ENCODE results near the gene PPP2R3B.
"Not testable (repeated sequence)": the region's sequence is repeated elsewhere in the genome, so short reads cannot be mapped to it uniquely, and the experiment has no call there.

The PPP2R3B gene, protein sequence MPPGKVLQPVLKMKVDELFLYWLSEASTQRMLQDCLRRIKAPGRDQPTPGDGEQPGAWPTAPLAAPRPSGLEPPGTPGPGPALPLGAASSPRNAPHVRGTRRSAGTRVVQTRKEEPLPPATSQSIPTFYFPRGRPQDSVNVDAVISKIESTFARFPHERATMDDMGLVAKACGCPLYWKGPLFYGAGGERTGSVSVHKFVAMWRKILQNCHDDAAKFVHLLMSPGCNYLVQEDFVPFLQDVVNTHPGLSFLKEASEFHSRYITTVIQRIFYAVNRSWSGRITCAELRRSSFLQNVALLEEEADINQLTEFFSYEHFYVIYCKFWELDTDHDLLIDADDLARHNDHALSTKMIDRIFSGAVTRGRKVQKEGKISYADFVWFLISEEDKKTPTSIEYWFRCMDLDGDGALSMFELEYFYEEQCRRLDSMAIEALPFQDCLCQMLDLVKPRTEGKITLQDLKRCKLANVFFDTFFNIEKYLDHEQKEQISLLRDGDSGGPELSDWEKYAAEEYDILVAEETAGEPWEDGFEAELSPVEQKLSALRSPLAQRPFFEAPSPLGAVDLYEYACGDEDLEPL

DNA sequence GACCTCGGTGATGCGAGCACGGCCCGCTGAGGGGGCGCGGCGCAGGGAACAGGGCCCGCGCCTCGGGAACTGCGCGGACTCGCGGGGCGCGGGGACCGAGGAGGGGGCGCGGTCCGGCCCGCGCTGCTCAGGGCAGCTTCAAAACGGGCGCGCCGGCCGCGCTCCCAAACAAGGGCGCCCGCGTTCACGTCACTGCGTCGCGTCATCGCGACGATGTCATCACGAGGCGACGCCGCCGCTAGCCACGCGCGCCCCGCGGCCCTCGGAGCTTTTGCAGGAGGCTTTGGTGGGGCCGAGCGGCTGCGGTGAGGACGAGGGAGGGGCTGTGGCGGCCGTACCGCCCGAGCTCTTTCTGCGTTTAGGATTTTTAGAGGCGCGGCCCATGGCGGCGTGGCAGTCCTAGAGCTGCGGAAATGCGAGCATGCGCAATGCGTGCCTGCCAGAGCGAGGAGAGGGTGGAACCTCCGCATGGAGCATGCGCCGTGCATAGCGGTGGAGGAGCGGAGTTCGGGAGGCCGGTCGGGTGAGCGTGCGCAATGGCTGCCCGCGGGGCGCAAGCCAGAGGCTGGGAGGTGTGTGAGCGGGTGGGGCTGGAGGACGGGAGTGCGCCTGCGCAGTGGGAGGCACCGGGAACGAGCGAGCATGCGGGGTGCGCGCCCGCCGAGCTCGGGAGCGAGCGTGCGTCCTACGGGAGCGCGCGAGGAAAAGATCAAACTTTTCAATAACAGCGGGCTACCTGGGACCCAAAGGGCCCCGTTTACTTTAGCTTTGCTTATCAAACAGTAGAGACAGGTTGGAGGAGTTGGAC, at the start of gene PPP2R3B:
Gene PPP2R3B, minus strand, starts transcription at position 140 of the 808 bp plus-strand sequence. CDS start 216 bp downstream, outside the sequence.
- DNase-seq (ENCODE audit: low read depth, low spot score), result peak; percentile 96

DNA sequence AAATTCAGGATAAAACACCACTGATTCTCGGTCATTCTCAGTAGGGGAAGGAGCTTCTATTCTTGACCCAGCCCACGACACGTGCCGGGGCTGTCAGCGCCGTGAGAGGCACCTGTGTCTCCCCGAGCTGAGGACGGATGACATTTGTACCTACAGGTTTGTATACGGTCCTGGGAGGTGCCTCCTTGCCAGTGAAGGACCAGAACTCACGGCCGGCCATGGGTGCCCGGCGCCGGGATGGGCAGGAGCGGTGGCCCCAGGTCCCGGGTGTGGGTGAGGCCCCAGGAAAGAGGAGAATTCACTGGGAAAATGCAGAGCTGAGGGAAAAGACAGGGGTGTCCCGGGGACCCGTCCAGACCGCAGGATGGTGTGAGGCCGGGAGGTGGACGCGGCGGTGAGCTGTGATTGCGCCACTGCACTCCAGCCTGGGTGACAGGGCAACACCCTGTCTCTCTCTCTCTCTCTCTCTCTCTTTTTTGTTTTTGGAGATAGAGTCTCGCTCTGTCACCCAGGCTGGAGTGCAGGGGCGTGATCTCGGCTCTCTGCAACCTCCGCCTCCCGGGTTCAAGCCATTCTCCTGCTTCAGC, 48.9 kb upstream of the PPP2R3B start:
- no peak for DNase-seq (ENCODE audit: low read depth, low spot score)

DNA sequence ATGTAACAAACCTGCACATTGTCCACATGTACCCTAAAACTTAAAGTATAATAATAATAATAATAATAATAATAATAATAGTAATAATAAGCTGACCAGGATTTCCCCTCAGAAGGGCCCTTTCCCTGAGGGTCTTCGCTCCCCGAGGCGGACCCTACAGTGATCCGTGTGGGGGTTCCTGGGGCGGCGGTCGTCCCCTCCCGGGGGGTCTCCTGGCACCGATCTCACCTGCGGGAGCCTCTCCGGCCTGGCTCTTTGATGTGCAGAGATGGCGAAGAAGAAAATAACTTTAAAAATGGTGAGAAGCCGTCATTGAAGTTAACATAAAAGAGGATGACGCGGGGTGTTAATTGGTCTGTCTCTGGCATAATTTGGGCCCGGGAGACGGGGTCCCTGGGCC, 48.2 kb upstream of the PPP2R3B start:
- no peak for DNase-seq (ENCODE audit: low read depth, low spot score)

DNA sequence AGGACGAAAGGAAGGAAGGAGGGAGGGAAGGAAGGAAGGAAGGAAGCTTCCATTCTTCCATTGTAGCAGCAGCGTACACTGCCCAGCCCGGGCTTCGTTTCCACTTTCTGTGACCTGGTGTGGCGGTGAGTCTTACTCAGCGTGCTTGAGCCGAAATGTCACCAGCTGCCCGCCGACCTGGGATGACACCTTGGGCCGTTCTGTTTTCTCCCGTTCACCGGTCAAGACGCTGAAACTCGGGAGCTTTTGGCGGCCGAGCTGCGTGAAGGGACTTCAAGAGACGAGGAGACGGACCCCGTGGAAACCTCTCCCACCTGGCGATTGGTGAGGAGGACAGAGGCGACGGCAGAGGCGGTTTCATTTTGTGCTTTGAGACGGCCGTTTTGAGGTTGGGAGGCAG, 47.1 kb upstream of the PPP2R3B start:
- no peak for DNase-seq (ENCODE audit: low read depth, low spot score)

DNA sequence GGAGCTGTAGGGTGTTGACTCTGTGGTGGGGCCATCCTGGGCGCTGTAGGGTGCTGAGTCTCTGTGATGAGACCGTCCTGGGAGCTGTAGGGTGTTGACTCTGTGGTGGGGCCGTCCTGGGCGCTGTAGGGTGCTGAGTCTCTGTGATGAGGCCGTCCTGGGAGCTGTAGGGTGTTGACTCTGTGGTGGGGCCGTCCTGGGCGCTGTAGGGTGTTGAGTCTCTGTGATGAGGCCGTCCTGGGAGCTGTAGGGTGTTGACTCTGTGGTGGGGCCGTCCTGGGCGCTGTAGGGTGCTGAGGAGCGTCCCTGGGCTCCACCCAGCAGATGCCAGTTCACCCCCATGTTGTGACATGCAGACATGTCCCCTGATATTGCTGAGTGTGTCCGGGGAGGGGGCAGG, 46.0 kb upstream of the PPP2R3B start:
- DNase-seq (ENCODE audit: low read depth, low spot score), result not testable (repeated sequence)

DNA sequence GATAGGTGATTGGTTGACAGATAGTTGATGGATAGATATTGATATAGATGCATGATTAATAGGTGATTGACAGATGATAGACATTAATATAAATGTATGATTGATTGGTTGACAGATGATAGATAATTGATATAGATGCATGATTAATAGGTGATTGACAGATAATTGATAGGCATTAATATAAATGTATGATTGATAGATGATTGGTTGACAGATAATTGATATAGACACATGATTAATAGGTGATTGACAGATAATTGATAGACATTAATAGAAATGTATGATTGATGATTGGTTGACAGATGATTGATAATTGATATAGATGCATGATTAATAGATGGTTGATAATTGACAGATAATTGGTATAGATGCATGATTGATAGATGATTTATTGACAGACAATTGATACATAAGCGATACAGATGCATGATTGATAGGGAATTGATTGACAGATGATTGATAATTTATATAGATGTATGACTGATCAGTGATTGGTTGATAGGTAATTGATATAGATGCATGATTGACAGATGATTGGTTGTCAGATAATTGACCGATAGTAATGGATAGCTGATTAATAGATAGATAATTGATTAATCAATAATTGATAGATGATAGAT, 44.9 kb upstream of the PPP2R3B start:
- no peak for DNase-seq (ENCODE audit: low read depth, low spot score)

DNA sequence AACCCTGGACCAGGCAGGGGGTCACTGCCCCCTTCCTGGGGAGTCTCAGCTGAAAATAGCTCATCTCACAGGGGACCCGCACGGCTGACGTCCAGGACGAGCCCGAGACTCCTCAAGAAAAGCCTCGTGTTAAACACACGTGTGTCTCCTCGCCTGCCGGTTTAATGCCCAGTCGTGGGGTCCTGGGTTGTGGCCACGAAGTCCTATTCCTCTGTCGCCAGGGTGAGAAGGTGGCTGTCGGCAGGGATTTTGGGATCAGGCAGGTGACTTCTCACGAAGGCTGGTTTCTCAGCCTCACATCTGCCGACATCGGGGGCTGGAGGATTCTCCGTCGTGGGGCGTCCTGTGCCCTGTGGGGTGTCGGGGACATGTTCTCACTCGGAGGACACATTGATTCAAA, 44.3 kb upstream of the PPP2R3B start:
- no peak for DNase-seq (ENCODE audit: low read depth, low spot score)

DNA sequence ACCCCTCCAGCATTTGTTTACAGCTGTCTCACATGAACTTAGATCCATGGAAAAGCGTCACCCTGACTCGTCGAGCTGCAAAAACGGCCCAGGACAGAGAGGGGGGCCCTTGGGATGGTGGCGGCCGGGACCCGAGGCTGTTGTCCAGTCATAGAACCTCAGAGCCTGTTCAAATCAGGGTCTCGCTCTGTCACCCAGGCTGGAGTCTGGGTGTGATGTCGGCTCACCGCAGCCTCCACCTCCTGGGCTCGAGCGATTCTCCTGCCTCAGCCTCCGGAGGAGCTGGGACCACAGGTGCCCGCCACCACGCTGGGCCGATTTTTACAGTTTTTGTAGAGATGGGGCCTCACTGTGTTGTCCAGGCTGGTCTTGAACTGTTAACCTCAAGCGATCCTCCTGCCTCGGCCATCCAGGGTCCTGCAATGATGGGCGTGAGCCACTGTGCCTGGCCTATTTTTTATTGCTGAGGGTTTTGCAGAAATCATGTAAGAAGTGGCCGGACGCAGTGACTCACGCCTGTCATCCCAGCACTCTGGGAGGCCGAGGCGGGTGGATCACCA, 42.6 kb upstream of the PPP2R3B start:
- no peak for DNase-seq (ENCODE audit: low read depth, low spot score)

DNA sequence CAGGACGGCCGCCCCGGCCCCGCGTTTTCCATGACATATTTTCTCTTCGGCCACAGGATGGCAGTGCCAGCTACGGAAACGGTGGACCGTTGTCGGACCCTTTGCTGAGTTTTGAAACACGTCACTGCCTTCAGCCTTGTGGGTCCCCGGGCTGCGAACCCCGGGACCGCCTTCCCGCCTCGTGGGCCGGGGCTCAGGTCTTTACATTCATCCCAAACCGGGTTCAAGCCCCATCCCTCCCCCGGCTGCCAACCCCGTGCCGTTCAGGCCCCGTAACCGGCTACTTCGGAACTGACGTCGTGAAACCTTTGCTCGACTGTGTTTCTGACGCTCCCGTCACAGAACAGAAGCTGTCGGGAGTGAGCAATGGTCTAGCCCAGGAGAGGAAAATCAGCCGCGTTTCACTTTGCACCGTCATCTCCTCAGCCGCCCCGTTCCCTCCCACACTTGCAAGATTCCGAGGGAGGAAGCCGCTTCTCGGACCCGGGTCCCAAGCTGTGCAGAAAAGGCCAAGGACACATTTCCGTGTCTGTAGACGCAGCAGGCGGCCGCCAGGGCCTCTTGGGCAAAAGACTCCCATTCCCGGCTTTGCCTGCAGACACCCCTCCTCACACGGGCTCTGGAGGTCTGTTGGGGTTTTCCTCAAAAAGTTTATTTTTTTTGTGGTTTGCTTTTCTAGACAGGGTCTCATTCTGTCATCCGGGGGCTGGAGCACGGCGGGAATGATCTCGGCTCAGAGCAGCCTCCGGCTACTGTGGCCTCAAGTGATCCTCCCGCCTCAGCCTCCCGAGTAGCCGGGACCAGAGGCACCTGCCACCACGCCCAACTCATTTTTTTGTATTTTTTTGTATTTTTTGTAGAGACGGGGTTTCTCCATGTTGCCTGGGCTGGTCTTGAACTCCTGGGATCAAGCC, 41.4 kb upstream of the PPP2R3B start:
- DNase-seq (ENCODE audit: low read depth, low spot score), result no peak

DNA sequence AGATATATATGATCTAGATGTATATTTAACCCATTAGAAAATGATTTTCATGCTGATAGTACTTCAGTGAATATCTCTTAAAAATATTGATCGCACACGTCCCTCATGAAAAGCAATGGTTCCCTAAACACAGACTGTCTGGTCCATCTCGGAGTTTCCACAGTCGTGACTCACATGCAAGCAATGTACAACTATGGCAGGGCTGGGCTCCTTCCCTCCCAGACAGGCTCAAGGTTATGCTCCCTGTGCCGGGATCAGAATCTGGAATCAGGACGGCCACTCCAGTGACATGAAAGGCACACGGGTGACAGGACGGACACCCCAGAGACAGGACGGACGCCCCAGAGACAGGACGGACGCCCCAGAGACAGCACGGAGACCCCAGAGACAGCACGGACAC, 40.2 kb upstream of the PPP2R3B start:
- DNase-seq (ENCODE audit: low read depth, low spot score), result no peak

DNA sequence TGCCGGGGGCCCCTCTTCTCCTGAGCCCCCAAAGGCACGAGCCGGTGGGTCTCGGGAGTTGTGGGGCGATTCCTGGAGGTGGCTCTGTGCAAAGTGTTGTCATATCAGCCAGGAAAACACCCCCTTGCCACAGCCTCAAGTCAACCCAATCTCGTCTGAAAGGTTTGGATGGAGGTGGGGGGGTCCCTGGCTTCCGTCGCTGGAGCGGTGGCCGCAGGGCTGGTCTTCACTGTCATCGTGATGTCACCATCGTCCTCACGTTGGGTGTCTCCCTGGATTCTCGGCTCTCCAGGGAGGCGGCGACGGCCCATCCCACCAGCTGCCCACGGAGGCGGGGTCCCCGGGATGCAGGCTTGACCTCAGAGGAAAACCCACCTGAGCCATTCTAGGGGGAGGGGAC, 38.3 kb upstream of the PPP2R3B start:
- no peak for DNase-seq (ENCODE audit: low read depth, low spot score)

DNA sequence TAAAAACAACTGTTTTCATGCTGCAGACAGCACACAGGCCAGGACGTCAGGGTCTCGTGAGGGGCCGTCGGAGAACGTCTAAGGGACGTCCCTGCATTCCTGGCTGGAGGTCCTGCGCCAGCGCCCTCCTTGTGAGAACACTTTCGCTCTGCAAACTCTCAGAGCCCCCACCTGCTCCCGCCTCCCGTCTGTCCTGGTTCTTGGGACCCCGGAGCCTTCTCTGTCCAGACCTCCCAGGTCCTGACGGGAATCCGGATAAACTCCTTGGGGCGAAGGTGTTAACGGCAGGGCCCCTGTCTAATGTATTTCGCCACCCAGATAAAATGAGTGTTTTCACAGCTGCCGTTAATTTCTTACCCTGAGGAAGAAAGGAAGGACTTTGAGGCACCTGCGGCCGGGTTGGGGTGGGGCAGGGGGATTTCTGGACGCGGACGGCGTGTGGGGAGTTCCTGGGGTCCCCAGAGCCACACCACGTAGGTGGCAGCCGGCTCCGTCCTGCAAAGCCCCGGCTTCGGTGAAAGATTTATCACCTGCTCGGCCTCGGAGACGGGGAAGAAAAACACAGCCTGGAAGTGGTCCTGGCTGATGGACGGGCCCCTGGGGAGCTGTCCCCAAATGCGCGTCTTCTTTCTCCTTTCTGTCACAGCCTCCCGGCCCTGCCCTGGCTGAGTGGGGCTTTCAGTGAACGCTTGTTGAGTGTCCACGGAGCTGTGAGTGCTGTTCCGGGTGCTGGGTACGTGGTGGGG, 35.1 kb upstream of the PPP2R3B start:
- no peak for DNase-seq (ENCODE audit: low read depth, low spot score)

DNA sequence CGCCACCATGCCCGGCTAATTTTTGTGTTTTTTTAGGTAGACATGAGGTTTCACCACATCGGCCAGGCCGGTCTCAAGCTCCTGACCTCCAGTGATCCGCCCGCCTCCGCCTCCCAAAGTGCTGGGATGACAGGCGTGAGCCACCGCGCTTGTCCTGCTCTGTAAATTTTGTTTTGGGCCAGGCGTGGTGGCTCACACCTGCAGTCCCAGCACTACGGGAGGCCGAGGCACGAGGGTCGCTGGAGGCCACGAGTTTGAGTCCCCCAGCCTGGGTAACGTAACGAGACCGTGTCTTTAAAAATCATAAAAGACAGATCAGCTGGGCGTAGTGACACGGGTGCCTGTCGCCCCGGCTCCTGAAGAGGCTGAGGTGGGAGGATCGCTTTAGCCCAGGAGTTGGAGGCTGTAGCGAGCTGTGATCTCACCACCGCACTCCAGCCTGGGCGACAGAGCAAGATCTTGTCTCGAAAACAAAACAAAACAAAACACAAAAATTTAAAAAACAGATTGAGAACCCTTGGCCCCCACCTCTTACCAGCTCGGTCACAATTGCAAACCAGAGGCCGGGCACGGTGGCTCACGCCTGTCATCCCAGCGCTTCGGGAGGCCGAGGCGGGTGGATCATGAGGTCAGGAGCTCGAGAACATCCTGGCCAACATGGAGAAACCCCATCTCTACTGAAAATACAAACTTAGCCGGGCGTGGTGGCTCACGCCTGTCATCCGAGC, 34.0 kb upstream of the PPP2R3B start:
- no peak for DNase-seq (ENCODE audit: low read depth, low spot score)

DNA sequence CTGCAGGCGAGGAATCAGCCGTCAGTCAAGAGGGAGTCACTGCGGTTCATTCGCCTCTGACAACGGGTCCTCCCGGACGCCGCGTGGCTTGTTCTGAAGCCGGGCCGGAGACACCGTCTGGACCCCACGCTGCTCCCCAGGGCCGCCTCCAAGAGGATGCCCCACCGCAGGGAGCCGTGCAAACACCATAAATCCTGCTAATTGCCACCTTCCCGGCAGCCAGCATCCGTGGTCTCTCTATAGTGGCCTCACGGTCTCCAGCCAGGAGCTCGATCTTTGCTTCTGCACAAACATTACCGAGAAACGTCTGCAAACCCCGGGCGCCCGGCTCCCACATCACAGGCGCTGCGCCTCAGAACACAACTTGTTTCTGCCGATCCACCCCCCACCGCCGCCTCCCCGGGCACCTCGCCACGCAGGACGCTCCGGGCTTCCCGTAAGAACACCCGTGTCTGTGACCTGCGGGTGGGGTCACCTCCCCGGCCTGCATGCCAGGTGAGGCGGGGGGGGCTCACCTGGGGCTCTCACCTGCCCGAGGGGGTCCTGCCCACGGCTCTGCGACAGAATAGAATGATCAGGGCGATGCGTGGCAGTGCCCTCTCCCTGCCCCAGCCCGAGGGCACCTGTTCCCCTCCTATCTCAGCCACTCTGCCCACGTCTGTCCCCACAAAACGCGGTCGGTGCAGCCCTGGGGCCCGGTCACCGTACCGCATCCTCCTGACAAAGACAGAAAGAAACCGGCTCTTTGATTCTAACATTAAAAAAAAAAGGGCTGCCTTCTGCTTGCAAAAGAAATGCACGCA, 32.4 kb upstream of the PPP2R3B start:
- no peak for DNase-seq (ENCODE audit: low read depth, low spot score)

DNA sequence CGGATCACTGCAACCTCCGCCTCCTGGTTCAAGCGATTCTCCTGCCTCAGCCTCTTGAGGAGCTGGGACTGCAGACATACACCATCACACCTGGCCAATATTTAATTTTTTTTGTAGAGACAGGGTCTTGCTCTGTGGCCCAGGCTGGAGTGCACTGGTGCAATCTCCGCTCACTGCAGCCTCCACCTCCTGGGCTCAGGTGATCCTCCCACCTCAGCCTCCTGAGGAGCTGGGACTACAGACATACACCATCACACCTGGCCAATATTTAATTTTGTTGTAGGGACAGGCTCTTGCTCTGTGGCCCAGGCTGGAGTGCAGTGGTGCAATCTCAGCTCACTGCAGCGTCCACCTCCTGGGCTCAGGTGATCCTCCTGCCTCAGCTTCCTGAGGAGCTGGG, 28.8 kb upstream of the PPP2R3B start:
- not testable (repeated sequence) for DNase-seq (ENCODE audit: low read depth, low spot score)

DNA sequence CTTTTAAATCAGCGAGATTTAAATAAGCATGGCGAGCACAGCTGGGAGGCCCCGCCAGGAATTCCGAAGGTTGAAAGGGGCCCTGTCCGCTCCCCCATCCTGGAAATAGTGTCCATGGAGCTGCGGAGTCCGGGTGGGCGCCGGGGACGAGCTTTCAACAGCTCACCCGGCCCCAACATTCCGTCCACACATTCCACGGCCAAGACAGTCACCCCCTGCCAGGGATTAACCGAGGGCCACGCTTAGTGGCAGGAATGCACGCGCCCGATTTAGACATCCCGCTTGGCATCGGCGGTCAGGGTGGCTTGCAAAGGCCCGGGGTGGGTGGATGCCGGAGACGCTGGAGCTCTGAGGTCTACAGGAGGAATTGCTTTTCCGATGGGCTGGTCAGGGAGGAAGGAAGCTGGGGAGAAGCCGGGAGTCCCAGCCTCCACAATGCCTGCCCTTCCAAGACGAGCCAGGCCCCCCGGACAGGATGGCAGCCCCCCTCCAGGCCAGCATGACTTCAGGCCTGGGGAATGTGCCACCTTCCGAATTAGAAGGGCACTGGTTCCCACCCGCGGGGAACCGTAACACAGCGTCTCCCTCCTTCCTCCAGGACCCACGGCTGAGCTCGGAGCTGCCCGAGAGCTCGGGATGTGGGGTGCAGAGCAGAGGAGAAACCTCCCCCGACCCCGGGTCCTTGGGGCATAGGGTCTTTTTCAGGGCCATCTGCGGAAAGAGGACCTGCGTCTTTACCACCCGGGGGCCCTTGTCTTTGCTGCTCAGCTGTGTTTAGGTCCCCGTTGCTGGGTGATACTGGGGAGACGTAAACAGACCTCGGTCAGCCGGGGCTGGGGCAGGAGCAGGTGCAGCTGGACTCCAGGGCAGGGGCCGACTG, 26.9 kb upstream of the PPP2R3B start:
- DNase-seq (ENCODE audit: low read depth, low spot score), result no peak

DNA sequence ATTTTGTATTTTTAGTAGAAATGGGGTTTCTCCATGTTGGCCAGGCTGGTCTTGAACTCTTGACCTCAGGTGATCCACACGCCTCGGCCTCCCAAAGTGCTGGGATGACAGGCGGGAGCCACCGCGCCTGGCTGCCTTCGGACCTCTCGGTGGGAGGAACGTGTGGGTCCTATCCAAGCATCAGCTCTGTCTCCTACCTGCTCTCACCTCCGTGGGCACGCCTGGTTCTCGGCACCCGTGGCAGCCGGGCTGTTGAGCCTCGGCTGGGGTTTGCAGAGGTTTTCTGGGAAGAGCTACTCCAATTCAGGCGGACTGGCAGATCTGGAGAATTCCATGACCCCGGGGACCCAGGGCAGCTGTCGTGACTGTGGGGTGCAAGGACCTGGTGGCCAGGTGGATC, 23.6 kb upstream of the PPP2R3B start:
- DNase-seq (ENCODE audit: low read depth, low spot score), result no peak

All from brain pericyte (primary cell).